CD14-positive monocyte (primary cell): ENCODE data around the gene NEO1. TPM values are rescaled to one million over a fixed set of nuclear protein-coding genes. Genes with fewer than 3 reads are reported as not detected.

Source experiments
- DNase-seq, 3 donors: peaks; one replicate each; pipeline ENCODE4 v3.0.0-alpha.2; 2011 to 2022
- H2AFZ ChIP-seq: 2 replicates; pipeline ENCODE4 v1.6.0; 2012; ENCODE audit warnings: mild to moderate bottlenecking, low read depth, low read length, inconsistent platforms; ENCODE audit not compliant: insufficient read depth, poor library complexity, severe bottlenecking
- H3K27ac ChIP-seq, 2 donors: 1 replicate in 1 of 2; 2 replicates in 1 of 2; pipeline ENCODE4 v1.5.1; 2012 to 2013; ENCODE audit warnings: low read length in 2 of 2, control low read depth in 1 of 2, inconsistent platforms in 1 of 2, low read depth in 1 of 2, mild to moderate bottlenecking in 1 of 2
- H3K27me3 ChIP-seq, 2 donors: one replicate each; pipeline versions ENCODE4 v1.6.0 to v1.6.1; 2011 to 2013; ENCODE audit warnings: low read length in 2 of 2; ENCODE audit not compliant: control insufficient read depth in 2 of 2, insufficient read depth in 2 of 2
- H3K36me3 ChIP-seq, 2 donors: replicated peaks in 1 of 2; 1 replicate in 1 of 2; 2 replicates in 1 of 2; pipeline versions ENCODE4 v1.5.1 to v1.6.1; 2012 to 2013; ENCODE audit warnings: low read length in 2 of 2, control low read depth in 1 of 2, inconsistent platforms in 1 of 2, mild to moderate bottlenecking in 1 of 2; ENCODE audit not compliant: insufficient read depth in 2 of 2, control insufficient read depth in 1 of 2
- H3K4me1 ChIP-seq, 2 donors: 1 replicate in 1 of 2; 2 replicates in 1 of 2; pipeline versions ENCODE4 v1.5.1 to v1.6.1; 2012 to 2013; ENCODE audit warnings: low read length in 2 of 2, control low read depth in 1 of 2, inconsistent platforms in 1 of 2, mild to moderate bottlenecking in 1 of 2, moderate library complexity in 1 of 2; ENCODE audit not compliant: insufficient read depth in 2 of 2, control insufficient read depth in 1 of 2
- H3K4me2 ChIP-seq: replicated peaks from 2 replicates; pipeline ENCODE3; 2012; ENCODE audit warnings: low read length, moderate library complexity, mild to moderate bottlenecking; ENCODE audit not compliant: poor library complexity, severe bottlenecking; ENCODE audit errors: extremely low read depth
- H3K4me3 ChIP-seq, 3 experiments: fragments of 200-600 bp in 1 of 3; sonication (generic) in 1 of 3; replicated peaks in 1 of 3; 1 replicate in 2 of 3; 2 replicates in 1 of 3; pipeline ENCODE4 v1.5.1; 2011 to 2013; ENCODE audit warnings: low read length in 3 of 3, mild to moderate bottlenecking in 3 of 3, control low read depth in 2 of 3, low read depth in 2 of 3, inconsistent platforms in 1 of 3, moderate library complexity in 1 of 3
- H3K79me2 ChIP-seq: 2 replicates; pipeline ENCODE4 v1.6.0; 2012; ENCODE audit warnings: mild to moderate bottlenecking, control low read depth, inconsistent platforms, low read length, moderate library complexity; ENCODE audit not compliant: insufficient read depth
- H3K9ac ChIP-seq: 2 replicates; pipeline ENCODE4 v1.6.0; 2017; ENCODE audit warnings: low read length, mild to moderate bottlenecking; ENCODE audit not compliant: insufficient read depth, poor library complexity, severe bottlenecking
- H3K9me3 ChIP-seq, 2 donors: replicated peaks in 1 of 2; 1 replicate in 1 of 2; 2 replicates in 1 of 2; pipeline versions ENCODE4 v1.5.1 to v1.6.1; 2012 to 2013; ENCODE audit warnings: low read length in 2 of 2, control low read depth in 1 of 2; ENCODE audit not compliant: control insufficient read depth in 1 of 2, insufficient read depth in 1 of 2
- H4K20me1 ChIP-seq: 2 replicates; pipeline ENCODE4 v1.6.0; 2012; ENCODE audit warnings: mild to moderate bottlenecking, low read length, control low read depth, moderate library complexity; ENCODE audit not compliant: insufficient read depth
- H3K27ac Mint-ChIP-seq, 7 donors: one replicate each; pipeline ENCODE4 v1.8.0; 2020; ENCODE audit warnings: mild to moderate bottlenecking in 7 of 7, mixed read lengths in 7 of 7, moderate library complexity in 6 of 7, inconsistent platforms in 2 of 7
- H3K27me3 Mint-ChIP-seq, 3 donors: one replicate each; pipeline ENCODE4 v1.8.0; 2021 to 2022; ENCODE audit warnings: low read depth in 3 of 3, mild to moderate bottlenecking in 3 of 3, mixed read lengths in 3 of 3, moderate library complexity in 3 of 3, inconsistent platforms in 1 of 3
- H3K36me3 Mint-ChIP-seq, 2 donors: one replicate each; pipeline ENCODE4 v1.8.0; 2020; ENCODE audit warnings: mixed read lengths in 2 of 2, inconsistent platforms in 1 of 2, mild to moderate bottlenecking in 1 of 2
- H3K4me1 Mint-ChIP-seq: one replicate; pipeline ENCODE4 v1.8.0; 2020; ENCODE audit warnings: mild to moderate bottlenecking, mixed read lengths
- H3K4me3 Mint-ChIP-seq, 2 donors: one replicate each; pipeline ENCODE4 v1.8.0; 2020; ENCODE audit warnings: mild to moderate bottlenecking in 2 of 2, mixed read lengths in 2 of 2, moderate library complexity in 1 of 2
- H3K9me3 Mint-ChIP-seq, 7 donors: one replicate each; pipeline ENCODE4 v1.8.0; 2020 to 2022; ENCODE audit warnings: mixed read lengths in 7 of 7, mild to moderate bottlenecking in 6 of 7, moderate library complexity in 6 of 7, inconsistent platforms in 2 of 7
- WGBS: methylation state at CpG from one replicate; pipeline ENCODE4 v1.1.5; 2013; ENCODE audit warnings: missing lambda C conversion rate; ENCODE audit not compliant: insufficient coverage; 5-methylcytosine and 5-hydroxymethylcytosine counted together
- intact Hi-C, 2 donors: fragments of 100-400 bp; cut with micrococcal nuclease; formaldehyde crosslinking; loops; one replicate each; pipeline versions ENCODE4 v1.15.0 to v1.15.1; 2023
- polyA plus RNA-seq, 3 donors: library from polyadenylated mRNA; depleted of rRNA in 1 of 3; unstranded in 2 of 3; stranded (reverse) in 1 of 3; fragments of 300-500 nt in 2 of 3; fragments of >200 nt in 1 of 3; fragmentation: Illumina TruSeq in 2 of 3; gene quantifications; 1 replicate in 2 of 3; 2 replicates in 1 of 3; pipeline ENCODE4 v1.2.3, GENCODE V29; 2012 to 2021
- small RNA-seq: library from RNA; depleted of rRNA; stranded (forward); fragments of <200 nt; gene quantifications from one replicate; pipeline ENCODE3, GENCODE V24; 2012; ENCODE audit warnings: low read depth; ENCODE audit not compliant: insufficient read length
- TF ChIP-seq, protein P1 (sequence below): fragments of 200-600 bp; IDR thresholded peaks from one replicate; pipeline ENCODE4 v1.8.0; 2022; ENCODE audit warnings: antibody characterized with exemption, mild to moderate bottlenecking

The NEO1 gene
- polyA plus RNA-seq, 3 donors = 0.03 to 0.06 TPM; not detected in 1

- no peak overlapping the region for H3K27ac Mint-ChIP-seq
- 0% methylated on average over 1 of the region's 3 CpGs for WGBS
- H3K36me3 ChIP-seq = no peaks in the 10 kb centered on the region
These were observed 301.5 kb downstream of the NEO1 start for GRCh38 chr15:73353734-73354133.

GRCh38 chr15:73354241-73354640 is 302.0 kb downstream of the NEO1 start:
- Histone ChIP-seq H3K27me3 (peaks cover 0 to 12% of the 10 kb centered on the region in 2 donors), H3K4me1 (no peaks in the 10 kb centered on the region), H3K4me3 (no peak overlapping the region), H4K20me1 (no peaks in the 10 kb centered on the region), H3K36me3 (no peaks in the 10 kb centered on the region), H3K9me3 (no peaks in the 10 kb centered on the region), H2AFZ (no peak overlapping the region), H3K4me2 (no peak overlapping the region), H3K79me2 (no peaks in the 10 kb centered on the region), H3K27ac (no peak overlapping the region), H3K9ac (no peak overlapping the region)
- Mint-ChIP-seq H3K27ac (no peak overlapping the region), H3K4me1 (no peaks in the 10 kb centered on the region), H3K27me3 (peaks cover 23 to 28% (median 23%) of the 10 kb centered on the region in 3 donors), H3K9me3 (no peaks in the 10 kb centered on the region), H3K36me3 (no peaks in the 10 kb centered on the region), H3K4me3 (no peak overlapping the region)
- TF ChIP-seq, protein P1, sequence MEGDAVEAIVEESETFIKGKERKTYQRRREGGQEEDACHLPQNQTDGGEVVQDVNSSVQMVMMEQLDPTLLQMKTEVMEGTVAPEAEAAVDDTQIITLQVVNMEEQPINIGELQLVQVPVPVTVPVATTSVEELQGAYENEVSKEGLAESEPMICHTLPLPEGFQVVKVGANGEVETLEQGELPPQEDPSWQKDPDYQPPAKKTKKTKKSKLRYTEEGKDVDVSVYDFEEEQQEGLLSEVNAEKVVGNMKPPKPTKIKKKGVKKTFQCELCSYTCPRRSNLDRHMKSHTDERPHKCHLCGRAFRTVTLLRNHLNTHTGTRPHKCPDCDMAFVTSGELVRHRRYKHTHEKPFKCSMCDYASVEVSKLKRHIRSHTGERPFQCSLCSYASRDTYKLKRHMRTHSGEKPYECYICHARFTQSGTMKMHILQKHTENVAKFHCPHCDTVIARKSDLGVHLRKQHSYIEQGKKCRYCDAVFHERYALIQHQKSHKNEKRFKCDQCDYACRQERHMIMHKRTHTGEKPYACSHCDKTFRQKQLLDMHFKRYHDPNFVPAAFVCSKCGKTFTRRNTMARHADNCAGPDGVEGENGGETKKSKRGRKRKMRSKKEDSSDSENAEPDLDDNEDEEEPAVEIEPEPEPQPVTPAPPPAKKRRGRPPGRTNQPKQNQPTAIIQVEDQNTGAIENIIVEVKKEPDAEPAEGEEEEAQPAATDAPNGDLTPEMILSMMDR = no peak
- DNase-seq = no peak
- intact Hi-C loops = no loop called here
- 90% methylated on average over 2 of the region's 4 CpGs for WGBS

More at GRCh38 chr15:73353734-73354133, 301.5 kb downstream of the NEO1 start:
- no peaks in the 10 kb centered on the region for H3K9me3 ChIP-seq
- H3K4me3 ChIP-seq = no peak overlapping the region
- no peak overlapping the region for H3K4me3 Mint-ChIP-seq
- no peaks in the 10 kb centered on the region for H3K79me2 ChIP-seq
- intact Hi-C loops = no loop called here
- H3K4me1 ChIP-seq = no peaks in the 10 kb centered on the region
- H3K4me2 ChIP-seq = no peak overlapping the region
- no peaks in the 10 kb centered on the region for H3K4me1 Mint-ChIP-seq
- no peak for DNase-seq
- no peak overlapping the region for H3K27ac ChIP-seq
- H3K36me3 Mint-ChIP-seq = no peaks in the 10 kb centered on the region
- no peaks in the 10 kb centered on the region for H4K20me1 ChIP-seq
- no peak overlapping the region for H2AFZ ChIP-seq
- H3K9me3 Mint-ChIP-seq = no peaks in the 10 kb centered on the region
- peaks cover 0 to 12% of the 10 kb centered on the region in 2 donors for H3K27me3 ChIP-seq
- TF ChIP-seq, protein P1 = no peak
- H3K9ac ChIP-seq = no peak overlapping the region
- H3K27me3 Mint-ChIP-seq = peaks cover 22 to 24% (median 24%) of the 10 kb centered on the region in 3 donors

Small RNA genes within 50 kb of the gene (small RNA-seq; reads per million reads assigned to genes)
- gene FKBP1AP2 = not detected
